Natural killer cell (primary cell): ENCODE results near the gene MAP4K2. TPM values are rescaled to one million over a fixed set of nuclear protein-coding genes. Genes with fewer than 3 reads are reported as not detected.

Experiments used
- ATAC-seq, 3 donors: fragments of 150-1000 bp in 2 of 3; fragments of 200-7000 bp in 1 of 3; cut with Tn5 transposase; 1 replicate in 1 of 3; 2 replicates in 2 of 3; pipeline ENCODE4 v1.10.0; 2021; ENCODE audit warnings: mild to moderate bottlenecking in 2 of 3, moderate library complexity in 2 of 3
- DNase-seq, 2 donors: peaks; one replicate each; pipeline versions ENCODE4 v3.0.0 to v3.0.0-alpha.2; 2013 to 2021; ENCODE audit warnings: mixed read lengths in 1 of 2
- H3K27ac ChIP-seq: one replicate; pipeline ENCODE4 v1.5.1; 2013; ENCODE audit warnings: mild to moderate bottlenecking, low read length
- H3K27me3 ChIP-seq: one replicate; pipeline ENCODE4 v1.6.1; 2013; ENCODE audit warnings: low read length; ENCODE audit not compliant: control insufficient read depth, insufficient read depth
- H3K36me3 ChIP-seq: one replicate; pipeline ENCODE4 v1.6.1; 2013; ENCODE audit warnings: low read length; ENCODE audit not compliant: control insufficient read depth, insufficient read depth
- H3K4me1 ChIP-seq: one replicate; pipeline ENCODE4 v1.6.1; 2013; ENCODE audit warnings: low read length; ENCODE audit not compliant: control insufficient read depth, insufficient read depth
- H3K4me3 ChIP-seq: one replicate; pipeline ENCODE4 v1.5.1; 2013; ENCODE audit warnings: low read length
- H3K9me3 ChIP-seq: one replicate; pipeline ENCODE4 v1.6.1; 2013; ENCODE audit warnings: low read length; ENCODE audit not compliant: control insufficient read depth, insufficient read depth
- H3K27ac Mint-ChIP-seq, 2 donors: one replicate each; pipeline ENCODE4 v1.8.0; 2022; ENCODE audit warnings: mild to moderate bottlenecking in 2 of 2, mixed read lengths in 2 of 2, moderate library complexity in 1 of 2
- H3K27me3 Mint-ChIP-seq, 2 donors: one replicate each; pipeline ENCODE4 v1.8.0; 2022; ENCODE audit warnings: low read depth in 2 of 2, mixed read lengths in 2 of 2
- H3K36me3 Mint-ChIP-seq: one replicate; pipeline ENCODE4 v1.8.0; 2022; ENCODE audit warnings: mixed read lengths
- H3K4me1 Mint-ChIP-seq, 2 donors: one replicate each; pipeline ENCODE4 v1.8.0; 2022; ENCODE audit warnings: mixed read lengths in 2 of 2
- H3K4me3 Mint-ChIP-seq: one replicate; pipeline ENCODE4 v1.8.0; 2022; ENCODE audit warnings: mild to moderate bottlenecking, moderate library complexity, mixed read lengths
- H3K9me3 Mint-ChIP-seq, 2 donors: one replicate each; pipeline ENCODE4 v1.8.0; 2022; ENCODE audit warnings: mixed read lengths in 2 of 2
- CTCF ChIP-seq: fragments of 200-600 bp; IDR thresholded peaks from one replicate; pipeline ENCODE4 v1.8.0; 2022; ENCODE audit warnings: antibody characterized with exemption
- WGBS: methylation state at CpG from one replicate; pipeline ENCODE4 v1.1.7; 2013; ENCODE audit warnings: missing lambda C conversion rate; ENCODE audit not compliant: insufficient coverage; 5-methylcytosine and 5-hydroxymethylcytosine counted together
- intact Hi-C: fragments of 100-400 bp; cut with micrococcal nuclease; formaldehyde crosslinking; loops from one replicate; pipeline ENCODE4 v1.14.2; 2022
- total RNA-seq, 4 donors: library from RNA; stranded (reverse); fragments of 120-200 nt in 1 of 4; gene quantifications; one replicate each; pipeline versions ENCODE4 v1.2.3 to v1.2.4, GENCODE V29; 2013 to 2022

MAP4K2 gene
- total RNA-seq, 3 donors from 2014 or later (not counting 1 experiment from before 2014, with no cell fraction given) = 38.3 to 40.6 (median 38.7) TPM

GRCh38 chr11:64827451-64827839 lies 24.4 kb upstream of the MAP4K2 start:
- no peak for TF ChIP-seq CTCF
- no peak for DNase-seq
- ATAC-seq = no peak
- Mint-ChIP-seq H3K27me3 (no peaks in the 10 kb centered on the region), H3K9me3 (no peaks in the 10 kb centered on the region), H3K36me3 (no peaks in the 10 kb centered on the region), H3K4me3 (no peak overlapping the region), H3K4me1 (peaks cover 0 to 3% of the 10 kb centered on the region in 2 donors), H3K27ac (no peak overlapping the region)
- H3K4me3 ChIP-seq = no peak overlapping the region
- H3K36me3 ChIP-seq = no peaks in the 10 kb centered on the region
- intact Hi-C loops = no loop called here
- H3K9me3 ChIP-seq = no peaks in the 10 kb centered on the region
- H3K4me1 ChIP-seq = no peaks in the 10 kb centered on the region
- WGBS = 96% methylated on average over 22 of the region's 22 CpGs
- H3K27me3 ChIP-seq = no peaks in the 10 kb centered on the region
- H3K27ac ChIP-seq = no peak overlapping the region

- H3K27me3 Mint-ChIP-seq = no peaks in the 10 kb centered on the region
- DNase-seq (no peak), ATAC-seq (no peak)
- 95% methylated on average over 52 of the region's 52 CpGs for WGBS
- Histone ChIP-seq H3K9me3 (no peaks in the 10 kb centered on the region), H3K4me1 (no peaks in the 10 kb centered on the region), H3K4me3 (no peak overlapping the region), H3K36me3 (no peaks in the 10 kb centered on the region), H3K27me3 (no peaks in the 10 kb centered on the region), H3K27ac (no peak overlapping the region)
- H3K4me3 Mint-ChIP-seq = no peak overlapping the region
- no peaks in the 10 kb centered on the region for H3K36me3 Mint-ChIP-seq
- no peak for TF ChIP-seq CTCF
- no peaks in the 10 kb centered on the region for H3K9me3 Mint-ChIP-seq
- no peak overlapping the region for H3K27ac Mint-ChIP-seq
- H3K4me1 Mint-ChIP-seq = peaks cover 0 to 2% of the 10 kb centered on the region in 2 donors
- intact Hi-C loops = no loop called here
Observed at GRCh38 chr11:64826578-64827450, 23.8 kb upstream of the MAP4K2 start.

- WGBS = 98% methylated on average over 7 of the region's 7 CpGs
- Histone ChIP-seq H3K36me3 (no peaks in the 10 kb centered on the region), H3K9me3 (no peaks in the 10 kb centered on the region), H3K4me1 (no peaks in the 10 kb centered on the region), H3K27me3 (no peaks in the 10 kb centered on the region), H3K4me3 (no peak overlapping the region), H3K27ac (no peak overlapping the region)
- Mint-ChIP-seq H3K9me3 (no peaks in the 10 kb centered on the region), H3K27ac (no peak overlapping the region), H3K27me3 (no peaks in the 10 kb centered on the region), H3K4me3 (no peak overlapping the region), H3K4me1 (no peaks in the 10 kb centered on the region), H3K36me3 (no peaks in the 10 kb centered on the region)
- intact Hi-C loops = no loop called here
- DNase-seq = no peak
- no peak for TF ChIP-seq CTCF
- no peak for ATAC-seq
Observed at GRCh38 chr11:64826062-64826461, 23.0 kb upstream of the MAP4K2 start.
